HL-60 (cell line): Measurements from ENCODE around the gene PP2D1.

Experiments
- CTCF ChIP-seq: IDR thresholded peaks from one replicate; pipeline ENCODE4 v1.5.1; 2011; ENCODE audit warnings: low read length, control low read depth, inconsistent platforms; ENCODE audit not compliant: insufficient read depth
- GABPA ChIP-seq: IDR thresholded peaks from 2 replicates; pipeline ENCODE4 v1.6.1; 2012; ENCODE audit warnings: low read depth
- POLR2AphosphoS5 ChIP-seq: IDR thresholded peaks from 2 replicates; pipeline ENCODE4 v1.6.1; 2012; ENCODE audit warnings: low read depth
- TF ChIP-seq, protein P1 (sequence below): IDR thresholded peaks from 2 replicates; pipeline ENCODE4 v1.6.1; 2012; ENCODE audit warnings: low read depth; ENCODE audit not compliant: insufficient replicate concordance

DNA sequence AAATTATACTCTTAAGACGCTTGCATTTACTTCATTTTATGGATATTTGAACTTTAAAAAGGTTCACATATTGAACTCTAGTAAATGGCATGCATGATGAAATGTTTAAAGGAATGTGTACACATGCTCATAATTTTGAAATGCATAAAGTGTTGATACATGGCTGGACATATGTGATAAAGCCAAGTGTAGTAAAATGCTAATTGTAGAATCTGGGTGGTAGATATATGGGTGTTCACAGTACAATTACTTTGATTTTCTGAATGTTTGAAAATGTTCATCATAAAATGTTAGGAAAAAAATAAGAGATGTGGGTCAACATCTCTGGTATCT is 73.8 kb downstream of the PP2D1 start:
- TF ChIP-seq CTCF (no peak), GABPA (no peak), POLR2AphosphoS5 (no peak)
- TF ChIP-seq, protein P1, sequence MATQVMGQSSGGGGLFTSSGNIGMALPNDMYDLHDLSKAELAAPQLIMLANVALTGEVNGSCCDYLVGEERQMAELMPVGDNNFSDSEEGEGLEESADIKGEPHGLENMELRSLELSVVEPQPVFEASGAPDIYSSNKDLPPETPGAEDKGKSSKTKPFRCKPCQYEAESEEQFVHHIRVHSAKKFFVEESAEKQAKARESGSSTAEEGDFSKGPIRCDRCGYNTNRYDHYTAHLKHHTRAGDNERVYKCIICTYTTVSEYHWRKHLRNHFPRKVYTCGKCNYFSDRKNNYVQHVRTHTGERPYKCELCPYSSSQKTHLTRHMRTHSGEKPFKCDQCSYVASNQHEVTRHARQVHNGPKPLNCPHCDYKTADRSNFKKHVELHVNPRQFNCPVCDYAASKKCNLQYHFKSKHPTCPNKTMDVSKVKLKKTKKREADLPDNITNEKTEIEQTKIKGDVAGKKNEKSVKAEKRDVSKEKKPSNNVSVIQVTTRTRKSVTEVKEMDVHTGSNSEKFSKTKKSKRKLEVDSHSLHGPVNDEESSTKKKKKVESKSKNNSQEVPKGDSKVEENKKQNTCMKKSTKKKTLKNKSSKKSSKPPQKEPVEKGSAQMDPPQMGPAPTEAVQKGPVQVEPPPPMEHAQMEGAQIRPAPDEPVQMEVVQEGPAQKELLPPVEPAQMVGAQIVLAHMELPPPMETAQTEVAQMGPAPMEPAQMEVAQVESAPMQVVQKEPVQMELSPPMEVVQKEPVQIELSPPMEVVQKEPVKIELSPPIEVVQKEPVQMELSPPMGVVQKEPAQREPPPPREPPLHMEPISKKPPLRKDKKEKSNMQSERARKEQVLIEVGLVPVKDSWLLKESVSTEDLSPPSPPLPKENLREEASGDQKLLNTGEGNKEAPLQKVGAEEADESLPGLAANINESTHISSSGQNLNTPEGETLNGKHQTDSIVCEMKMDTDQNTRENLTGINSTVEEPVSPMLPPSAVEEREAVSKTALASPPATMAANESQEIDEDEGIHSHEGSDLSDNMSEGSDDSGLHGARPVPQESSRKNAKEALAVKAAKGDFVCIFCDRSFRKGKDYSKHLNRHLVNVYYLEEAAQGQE: no peak
